GM23338 (cell line): ENCODE measurements around the gene APRT. TPM values are rescaled to one million over a fixed set of nuclear protein-coding genes. Genes with fewer than 3 reads are reported as not detected.

Experiments used
- ATAC-seq: fragments of 200-7000 bp; cut with Tn5 transposase; 3 replicates; pipeline ENCODE4 v1.9.1; 2020
- DNase-seq: peaks from one replicate; pipeline ENCODE4 v3.0.0-alpha.2; 2015; ENCODE audit warnings: low spot score
- H2AFZ ChIP-seq: fragments of 200-600 bp; sonication (generic); 2 replicates; pipeline ENCODE4 v1.8.0; 2016; ENCODE audit warnings: antibody characterized with exemption, mild to moderate bottlenecking, moderate library complexity
- H3F3A ChIP-seq: fragments of 200-600 bp; sonication (generic); replicated peaks from 2 replicates; pipeline ENCODE4 v1.8.0; 2017; ENCODE audit warnings: antibody characterized with exemption, mixed run types, low read depth
- H3K27ac ChIP-seq: fragments of 200-600 bp; sonication (generic); 2 replicates; pipeline ENCODE4 v1.6.1; 2016; ENCODE audit warnings: low read depth
- H3K27me3 ChIP-seq: fragments of 200-600 bp; sonication (generic); 2 replicates; pipeline ENCODE4 v1.8.0; 2016; ENCODE audit warnings: mild to moderate bottlenecking, mixed run types, moderate library complexity; ENCODE audit not compliant: insufficient read depth
- H3K36me3 ChIP-seq: fragments of 200-600 bp; sonication (generic); 2 replicates; pipeline ENCODE4 v1.8.0; 2016; ENCODE audit warnings: mild to moderate bottlenecking; ENCODE audit not compliant: insufficient read depth
- H3K4me1 ChIP-seq: fragments of 200-600 bp; sonication (generic); 2 replicates; pipeline ENCODE4 v1.8.0; 2016; ENCODE audit warnings: mild to moderate bottlenecking, moderate library complexity; ENCODE audit not compliant: insufficient read depth
- H3K4me2 ChIP-seq: fragments of 200-600 bp; sonication (generic); 2 replicates; pipeline ENCODE4 v1.7.1; 2017; ENCODE audit warnings: mixed run types
- H3K4me3 ChIP-seq: fragments of 200-600 bp; sonication (generic); 2 replicates; pipeline ENCODE4 v1.6.1; 2016; ENCODE audit warnings: mixed run types
- H3K79me2 ChIP-seq: fragments of 200-600 bp; sonication (generic); replicated peaks from 2 replicates; pipeline ENCODE4 v1.8.0; 2017; ENCODE audit warnings: mild to moderate bottlenecking; ENCODE audit not compliant: insufficient read depth
- H3K9me2 ChIP-seq: fragments of 200-600 bp; sonication (generic); 2 replicates; pipeline ENCODE4 v1.8.0; 2017; ENCODE audit not compliant: insufficient read depth
- H4K20me1 ChIP-seq: fragments of 200-600 bp; sonication (generic); replicated peaks from 2 replicates; pipeline ENCODE4 v1.8.0; 2017; ENCODE audit warnings: mild to moderate bottlenecking; ENCODE audit not compliant: insufficient read depth
- H3K27ac Mint-ChIP-seq: 2 replicates; pipeline ENCODE4 v1.8.0; 2020; ENCODE audit warnings: inconsistent platforms, mild to moderate bottlenecking, moderate library complexity, mixed read lengths
- H3K27me3 Mint-ChIP-seq: 3 replicates; pipeline ENCODE4 v1.8.0; 2022; ENCODE audit warnings: low read depth, mild to moderate bottlenecking, moderate library complexity, mixed read lengths, inconsistent platforms; ENCODE audit not compliant: insufficient read depth, poor library complexity
- H3K36me3 Mint-ChIP-seq: 3 replicates; pipeline ENCODE4 v1.8.0; 2021; ENCODE audit warnings: low read depth, mild to moderate bottlenecking, inconsistent platforms, moderate library complexity, mixed read lengths
- H3K4me1 Mint-ChIP-seq: 3 replicates; pipeline ENCODE4 v1.8.0; 2020; ENCODE audit warnings: mild to moderate bottlenecking, inconsistent platforms, mixed read lengths
- H3K4me3 Mint-ChIP-seq: 3 replicates; pipeline ENCODE4 v1.8.0; 2021; ENCODE audit warnings: moderate library complexity, mild to moderate bottlenecking, inconsistent platforms, mixed read lengths
- H3K9me3 Mint-ChIP-seq: 3 replicates; pipeline ENCODE4 v1.8.0; 2020; ENCODE audit warnings: moderate library complexity, mild to moderate bottlenecking, inconsistent platforms, mixed read lengths
- CREB1 ChIP-seq: fragments of 250-450 bp; sonication (Bioruptor Pico); IDR thresholded peaks from 2 replicates; pipeline ENCODE4 v1.5.0; 2020; ENCODE audit warnings: low read depth, mild to moderate bottlenecking, moderate library complexity
- EZH2 ChIP-seq: fragments of 200-600 bp; sonication (generic); IDR thresholded peaks from one replicate; pipeline ENCODE4 v1.8.0; 2017; ENCODE audit warnings: antibody characterized with exemption, mild to moderate bottlenecking, low read depth; ENCODE audit not compliant: unreplicated experiment
- EZH2phosphoT487 ChIP-seq: fragments of 200-600 bp; sonication (generic); IDR thresholded peaks from one replicate; pipeline ENCODE4 v1.8.1; 2018; ENCODE audit warnings: antibody characterized with exemption; ENCODE audit not compliant: unreplicated experiment
- JUNB ChIP-seq: IDR thresholded peaks from one replicate; pipeline ENCODE4 v1.6.1; 2016; ENCODE audit warnings: antibody characterized with exemption; ENCODE audit not compliant: unreplicated experiment
- NANOG ChIP-seq: IDR thresholded peaks from 2 replicates; pipeline ENCODE4 v1.6.1; 2016; ENCODE audit warnings: antibody characterized with exemption, borderline replicate concordance
- POLR2AphosphoS5 ChIP-seq: IDR thresholded peaks from 2 replicates; pipeline ENCODE4 v1.6.1; 2016; ENCODE audit warnings: antibody characterized with exemption, low read depth
- STAT1 ChIP-seq: IDR thresholded peaks from one replicate; pipeline ENCODE4 v1.6.1; 2016; ENCODE audit warnings: antibody characterized with exemption; ENCODE audit not compliant: unreplicated experiment
- ZNF114 ChIP-seq: fragments of 250-450 bp; sonication (Bioruptor Pico); IDR thresholded peaks from 2 replicates; pipeline ENCODE4 v1.5.0; 2020; ENCODE audit warnings: mild to moderate bottlenecking, moderate library complexity
- ZNF331 ChIP-seq: fragments of 250-450 bp; sonication (Bioruptor Pico); IDR thresholded peaks from 2 replicates; pipeline ENCODE4 v1.5.0; 2020; ENCODE audit warnings: low read depth, mild to moderate bottlenecking, moderate library complexity
- polyA plus RNA-seq: library from polyadenylated mRNA; unstranded; fragments of >200 nt; fragmentation: Nextera tagmentation; extraction: Ambion mirVana; gene quantifications from 2 replicates; pipeline ENCODE4 v1.2.1, GENCODE V29; 2016
- total RNA-seq: library from RNA; depleted of rRNA; stranded (reverse); fragments of >200 nt; shearing (Covaris generic); gene quantifications from 2 replicates; pipeline ENCODE4 v1.2.3, GENCODE V29; 2014
- TF ChIP-seq, protein P1 (sequence below): IDR thresholded peaks from one replicate; pipeline ENCODE4 v1.6.1; 2018; ENCODE audit warnings: antibody characterized with exemption; ENCODE audit not compliant: unreplicated experiment
- TF ChIP-seq, protein P2 (sequence below): IDR thresholded peaks from 2 replicates; pipeline ENCODE4 v1.6.1; 2016; ENCODE audit warnings: antibody characterized with exemption
- TF ChIP-seq, protein P3 (sequence below): fragments of 250-450 bp; sonication (Bioruptor Pico); IDR thresholded peaks from 2 replicates; pipeline ENCODE4 v1.5.0; 2020; ENCODE audit warnings: mild to moderate bottlenecking, moderate library complexity
- TF ChIP-seq, protein P4 (sequence below), 2 experiments: fragments of 200-600 bp in 1 of 2; sonication (generic) in 1 of 2; conservative IDR thresholded peaks; 2 replicates each; pipeline versions ENCODE4 v1.5.1 to v1.6.1; 2016 to 2017; ENCODE audit warnings: antibody characterized with exemption in 2 of 2, low read depth in 2 of 2, mild to moderate bottlenecking in 2 of 2, moderate library complexity in 1 of 2

Gene APRT
- total and polyA plus RNA-seq, 2 experiments from 2014 or later, result 250 to 522 TPM

DNA sequence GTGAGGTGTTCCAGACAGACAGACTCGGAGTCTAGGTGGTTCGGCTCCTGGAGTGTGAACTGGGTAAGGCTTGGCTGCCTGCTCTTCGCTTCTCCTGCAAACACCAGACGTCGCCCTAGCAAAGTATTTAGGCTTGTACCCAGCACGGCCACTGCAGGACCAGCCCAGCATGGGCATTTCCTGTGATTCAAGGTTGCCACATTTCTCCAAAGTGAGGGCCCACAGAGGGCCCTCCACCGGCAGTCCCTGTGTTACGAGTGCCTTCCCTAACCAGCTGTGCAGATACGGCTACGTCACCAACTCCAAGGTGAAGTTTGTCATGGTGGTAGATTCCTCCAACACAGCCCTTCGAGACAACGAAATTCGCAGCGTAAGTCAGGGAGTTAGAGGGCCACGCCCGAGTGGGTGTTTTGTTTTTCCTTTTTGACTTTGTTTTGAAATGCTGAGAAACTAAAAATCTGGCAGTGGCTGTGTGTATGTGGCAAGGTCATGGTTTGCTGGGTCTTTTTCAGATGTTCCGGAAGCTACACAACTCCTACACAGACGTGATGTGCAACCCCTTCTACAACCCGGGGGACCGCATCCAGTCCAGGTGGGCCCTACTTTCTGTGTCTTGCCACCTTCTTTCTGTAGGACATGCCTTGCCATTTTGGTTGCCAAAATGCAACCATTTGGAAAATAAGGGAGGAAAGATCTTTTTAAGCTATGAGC, 47.8 kb upstream of the APRT start:
- ATAC-seq (no peak), DNase-seq (no peak)
- H3K4me1 ChIP-seq, result no peaks in the 10 kb centered on the region; the same call in 1 of the 2 replicates
- Mint-ChIP-seq H3K4me1 (peaks cover 21% of the 10 kb centered on the region), H3K9me3 (no peaks in the 10 kb centered on the region; the same call in 1 of the 3 replicates), H3K4me3 (no peak overlapping the region), H3K27me3 (peaks cover 10% of the 10 kb centered on the region), H3K27ac (no peak overlapping the region), H3K36me3 (peaks cover 31% of the 10 kb centered on the region)
- no peaks in the 10 kb centered on the region for H3K9me2 ChIP-seq
- 0 out of 2 replicates have a peak, but pooled peaks cover 3% of the 10 kb centered on the region for H3F3A ChIP-seq
- no peak for TF ChIP-seq ZNF114 (CRISPR knock-in tag)
- TF ChIP-seq EZH2, result no peak
- TF ChIP-seq, protein P1, sequence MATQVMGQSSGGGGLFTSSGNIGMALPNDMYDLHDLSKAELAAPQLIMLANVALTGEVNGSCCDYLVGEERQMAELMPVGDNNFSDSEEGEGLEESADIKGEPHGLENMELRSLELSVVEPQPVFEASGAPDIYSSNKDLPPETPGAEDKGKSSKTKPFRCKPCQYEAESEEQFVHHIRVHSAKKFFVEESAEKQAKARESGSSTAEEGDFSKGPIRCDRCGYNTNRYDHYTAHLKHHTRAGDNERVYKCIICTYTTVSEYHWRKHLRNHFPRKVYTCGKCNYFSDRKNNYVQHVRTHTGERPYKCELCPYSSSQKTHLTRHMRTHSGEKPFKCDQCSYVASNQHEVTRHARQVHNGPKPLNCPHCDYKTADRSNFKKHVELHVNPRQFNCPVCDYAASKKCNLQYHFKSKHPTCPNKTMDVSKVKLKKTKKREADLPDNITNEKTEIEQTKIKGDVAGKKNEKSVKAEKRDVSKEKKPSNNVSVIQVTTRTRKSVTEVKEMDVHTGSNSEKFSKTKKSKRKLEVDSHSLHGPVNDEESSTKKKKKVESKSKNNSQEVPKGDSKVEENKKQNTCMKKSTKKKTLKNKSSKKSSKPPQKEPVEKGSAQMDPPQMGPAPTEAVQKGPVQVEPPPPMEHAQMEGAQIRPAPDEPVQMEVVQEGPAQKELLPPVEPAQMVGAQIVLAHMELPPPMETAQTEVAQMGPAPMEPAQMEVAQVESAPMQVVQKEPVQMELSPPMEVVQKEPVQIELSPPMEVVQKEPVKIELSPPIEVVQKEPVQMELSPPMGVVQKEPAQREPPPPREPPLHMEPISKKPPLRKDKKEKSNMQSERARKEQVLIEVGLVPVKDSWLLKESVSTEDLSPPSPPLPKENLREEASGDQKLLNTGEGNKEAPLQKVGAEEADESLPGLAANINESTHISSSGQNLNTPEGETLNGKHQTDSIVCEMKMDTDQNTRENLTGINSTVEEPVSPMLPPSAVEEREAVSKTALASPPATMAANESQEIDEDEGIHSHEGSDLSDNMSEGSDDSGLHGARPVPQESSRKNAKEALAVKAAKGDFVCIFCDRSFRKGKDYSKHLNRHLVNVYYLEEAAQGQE, result no peak
- TF ChIP-seq STAT1, result no peak
- no peak for TF ChIP-seq ZNF331 (CRISPR knock-in tag)
- no peak for TF ChIP-seq EZH2phosphoT487
- TF ChIP-seq, protein P2, sequence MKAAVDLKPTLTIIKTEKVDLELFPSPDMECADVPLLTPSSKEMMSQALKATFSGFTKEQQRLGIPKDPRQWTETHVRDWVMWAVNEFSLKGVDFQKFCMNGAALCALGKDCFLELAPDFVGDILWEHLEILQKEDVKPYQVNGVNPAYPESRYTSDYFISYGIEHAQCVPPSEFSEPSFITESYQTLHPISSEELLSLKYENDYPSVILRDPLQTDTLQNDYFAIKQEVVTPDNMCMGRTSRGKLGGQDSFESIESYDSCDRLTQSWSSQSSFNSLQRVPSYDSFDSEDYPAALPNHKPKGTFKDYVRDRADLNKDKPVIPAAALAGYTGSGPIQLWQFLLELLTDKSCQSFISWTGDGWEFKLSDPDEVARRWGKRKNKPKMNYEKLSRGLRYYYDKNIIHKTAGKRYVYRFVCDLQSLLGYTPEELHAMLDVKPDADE, result no peak
- TF ChIP-seq NANOG, result no peak
- TF ChIP-seq, protein P3, sequence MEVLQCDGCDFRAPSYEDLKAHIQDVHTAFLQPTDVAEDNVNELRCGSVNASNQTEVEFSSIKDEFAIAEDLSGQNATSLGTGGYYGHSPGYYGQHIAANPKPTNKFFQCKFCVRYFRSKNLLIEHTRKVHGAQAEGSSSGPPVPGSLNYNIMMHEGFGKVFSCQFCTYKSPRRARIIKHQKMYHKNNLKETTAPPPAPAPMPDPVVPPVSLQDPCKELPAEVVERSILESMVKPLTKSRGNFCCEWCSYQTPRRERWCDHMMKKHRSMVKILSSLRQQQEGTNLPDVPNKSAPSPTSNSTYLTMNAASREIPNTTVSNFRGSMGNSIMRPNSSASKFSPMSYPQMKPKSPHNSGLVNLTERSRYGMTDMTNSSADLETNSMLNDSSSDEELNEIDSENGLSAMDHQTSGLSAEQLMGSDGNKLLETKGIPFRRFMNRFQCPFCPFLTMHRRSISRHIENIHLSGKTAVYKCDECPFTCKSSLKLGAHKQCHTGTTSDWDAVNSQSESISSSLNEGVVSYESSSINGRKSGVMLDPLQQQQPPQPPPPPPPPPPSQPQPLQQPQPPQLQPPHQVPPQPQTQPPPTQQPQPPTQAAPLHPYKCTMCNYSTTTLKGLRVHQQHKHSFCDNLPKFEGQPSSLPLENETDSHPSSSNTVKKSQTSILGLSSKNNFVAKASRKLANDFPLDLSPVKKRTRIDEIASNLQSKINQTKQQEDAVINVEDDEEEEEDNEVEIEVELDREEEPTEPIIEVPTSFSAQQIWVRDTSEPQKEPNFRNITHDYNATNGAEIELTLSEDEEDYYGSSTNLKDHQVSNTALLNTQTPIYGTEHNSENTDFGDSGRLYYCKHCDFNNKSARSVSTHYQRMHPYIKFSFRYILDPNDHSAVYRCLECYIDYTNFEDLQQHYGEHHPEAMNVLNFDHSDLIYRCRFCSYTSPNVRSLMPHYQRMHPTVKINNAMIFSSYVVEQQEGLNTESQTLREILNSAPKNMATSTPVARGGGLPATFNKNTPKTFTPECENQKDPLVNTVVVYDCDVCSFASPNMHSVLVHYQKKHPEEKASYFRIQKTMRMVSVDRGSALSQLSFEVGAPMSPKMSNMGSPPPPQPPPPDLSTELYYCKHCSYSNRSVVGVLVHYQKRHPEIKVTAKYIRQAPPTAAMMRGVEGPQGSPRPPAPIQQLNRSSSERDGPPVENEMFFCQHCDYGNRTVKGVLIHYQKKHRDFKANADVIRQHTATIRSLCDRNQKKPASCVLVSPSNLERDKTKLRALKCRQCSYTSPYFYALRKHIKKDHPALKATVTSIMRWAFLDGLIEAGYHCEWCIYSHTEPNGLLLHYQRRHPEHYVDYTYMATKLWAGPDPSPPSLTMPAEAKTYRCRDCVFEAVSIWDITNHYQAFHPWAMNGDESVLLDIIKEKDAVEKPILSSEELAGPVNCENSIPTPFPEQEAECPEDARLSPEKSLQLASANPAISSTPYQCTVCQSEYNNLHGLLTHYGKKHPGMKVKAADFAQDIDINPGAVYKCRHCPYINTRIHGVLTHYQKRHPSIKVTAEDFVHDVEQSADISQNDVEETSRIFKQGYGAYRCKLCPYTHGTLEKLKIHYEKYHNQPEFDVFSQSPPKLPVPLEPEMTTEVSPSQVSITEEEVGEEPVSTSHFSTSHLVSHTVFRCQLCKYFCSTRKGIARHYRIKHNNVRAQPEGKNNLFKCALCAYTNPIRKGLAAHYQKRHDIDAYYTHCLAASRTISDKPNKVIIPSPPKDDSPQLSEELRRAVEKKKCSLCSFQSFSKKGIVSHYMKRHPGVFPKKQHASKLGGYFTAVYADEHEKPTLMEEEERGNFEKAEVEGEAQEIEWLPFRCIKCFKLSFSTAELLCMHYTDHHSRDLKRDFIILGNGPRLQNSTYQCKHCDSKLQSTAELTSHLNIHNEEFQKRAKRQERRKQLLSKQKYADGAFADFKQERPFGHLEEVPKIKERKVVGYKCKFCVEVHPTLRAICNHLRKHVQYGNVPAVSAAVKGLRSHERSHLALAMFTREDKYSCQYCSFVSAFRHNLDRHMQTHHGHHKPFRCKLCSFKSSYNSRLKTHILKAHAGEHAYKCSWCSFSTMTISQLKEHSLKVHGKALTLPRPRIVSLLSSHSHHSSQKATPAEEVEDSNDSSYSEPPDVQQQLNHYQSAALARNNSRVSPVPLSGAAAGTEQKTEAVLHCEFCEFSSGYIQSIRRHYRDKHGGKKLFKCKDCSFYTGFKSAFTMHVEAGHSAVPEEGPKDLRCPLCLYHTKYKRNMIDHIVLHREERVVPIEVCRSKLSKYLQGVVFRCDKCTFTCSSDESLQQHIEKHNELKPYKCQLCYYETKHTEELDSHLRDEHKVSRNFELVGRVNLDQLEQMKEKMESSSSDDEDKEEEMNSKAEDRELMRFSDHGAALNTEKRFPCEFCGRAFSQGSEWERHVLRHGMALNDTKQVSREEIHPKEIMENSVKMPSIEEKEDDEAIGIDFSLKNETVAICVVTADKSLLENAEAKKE (CRISPR knock-in tag), result no peak
- TF ChIP-seq JUNB, result no peak
- TF ChIP-seq CREB1 (CRISPR knock-in tag), result no peak
- TF ChIP-seq, protein P4, sequence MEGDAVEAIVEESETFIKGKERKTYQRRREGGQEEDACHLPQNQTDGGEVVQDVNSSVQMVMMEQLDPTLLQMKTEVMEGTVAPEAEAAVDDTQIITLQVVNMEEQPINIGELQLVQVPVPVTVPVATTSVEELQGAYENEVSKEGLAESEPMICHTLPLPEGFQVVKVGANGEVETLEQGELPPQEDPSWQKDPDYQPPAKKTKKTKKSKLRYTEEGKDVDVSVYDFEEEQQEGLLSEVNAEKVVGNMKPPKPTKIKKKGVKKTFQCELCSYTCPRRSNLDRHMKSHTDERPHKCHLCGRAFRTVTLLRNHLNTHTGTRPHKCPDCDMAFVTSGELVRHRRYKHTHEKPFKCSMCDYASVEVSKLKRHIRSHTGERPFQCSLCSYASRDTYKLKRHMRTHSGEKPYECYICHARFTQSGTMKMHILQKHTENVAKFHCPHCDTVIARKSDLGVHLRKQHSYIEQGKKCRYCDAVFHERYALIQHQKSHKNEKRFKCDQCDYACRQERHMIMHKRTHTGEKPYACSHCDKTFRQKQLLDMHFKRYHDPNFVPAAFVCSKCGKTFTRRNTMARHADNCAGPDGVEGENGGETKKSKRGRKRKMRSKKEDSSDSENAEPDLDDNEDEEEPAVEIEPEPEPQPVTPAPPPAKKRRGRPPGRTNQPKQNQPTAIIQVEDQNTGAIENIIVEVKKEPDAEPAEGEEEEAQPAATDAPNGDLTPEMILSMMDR (conservative IDR thresholded peaks at IDR 0.05; ENCODE audit: low read depth in 2 of 2), result no peak
- TF ChIP-seq POLR2AphosphoS5, result no peak
- H3K27me3 ChIP-seq, result no peaks in the 10 kb centered on the region
- H3K36me3 ChIP-seq, result no peaks in the 10 kb centered on the region
- no peak overlapping the region for H3K27ac ChIP-seq
- peaks cover 7% of the 10 kb centered on the region; the same call in 1 of the 2 replicates for H4K20me1 ChIP-seq
- H2AFZ ChIP-seq, result no peak overlapping the region
- H3K4me2 ChIP-seq, result no peak overlapping the region
- H3K4me3 ChIP-seq, result no peak overlapping the region
- H3K79me2 ChIP-seq, result peaks cover 18% of the 10 kb centered on the region
